Neural cell (in vitro differentiated cells): ENCODE measurements around the gene N4BP3. TPM values are rescaled to one million over a fixed set of nuclear protein-coding genes. Genes with fewer than 3 reads are reported as not detected.

Experiments
- H2AFZ ChIP-seq: fragments of 200-600, 300-800 bp; sonication (generic), shearing (Covaris generic); 2 replicates; pipeline ENCODE4 v1.6.0; 2014; ENCODE audit warnings: low read depth, mild to moderate bottlenecking, antibody characterized with exemption, low read length, moderate library complexity
- H3F3A ChIP-seq: fragments of 200-600 bp; shearing (Covaris generic); 2 replicates; pipeline ENCODE4 v1.6.1; 2016; ENCODE audit warnings: mild to moderate bottlenecking, moderate library complexity, mixed read lengths, antibody characterized with exemption, low read length; ENCODE audit not compliant: insufficient read depth, poor library complexity, severe bottlenecking
- H3K27ac ChIP-seq: fragments of 200-600, 300-800 bp; sonication (generic), shearing (Covaris generic); 2 replicates; pipeline ENCODE4 v1.5.1; 2014; ENCODE audit warnings: mild to moderate bottlenecking, low read length, moderate library complexity
- H3K27me3 ChIP-seq: fragments of 300-800, 200-600 bp; sonication (generic), shearing (Covaris generic); 2 replicates; pipeline ENCODE4 v1.6.0; 2014; ENCODE audit warnings: mild to moderate bottlenecking, low read depth, low read length, moderate library complexity; ENCODE audit not compliant: insufficient read depth
- H3K36me3 ChIP-seq: fragments of 300-800, 200-600 bp; sonication (generic), shearing (Covaris generic); 2 replicates; pipeline ENCODE4 v1.5.1; 2014; ENCODE audit warnings: mild to moderate bottlenecking, antibody characterized with exemption, low read length, moderate library complexity; ENCODE audit not compliant: insufficient read depth
- H3K4me2 ChIP-seq: fragments of 300-800, 200-600 bp; sonication (generic), shearing (Covaris generic); 2 replicates; pipeline ENCODE4 v1.6.0; 2014; ENCODE audit warnings: mild to moderate bottlenecking, low read length
- H3K4me3 ChIP-seq: fragments of 300-800, 200-600 bp; sonication (generic), shearing (Covaris generic); 2 replicates; pipeline ENCODE4 v1.5.1; 2014; ENCODE audit warnings: mild to moderate bottlenecking, low read length, moderate library complexity
- H3K79me2 ChIP-seq: fragments of 200-600 bp; shearing (Covaris generic); replicated peaks from 2 replicates; pipeline ENCODE4 v1.6.0; 2014; ENCODE audit warnings: mild to moderate bottlenecking, low read length, moderate library complexity; ENCODE audit not compliant: insufficient read depth
- H3K9ac ChIP-seq: fragments of 300-800, 200-600 bp; sonication (generic), shearing (Covaris generic); 2 replicates; pipeline ENCODE4 v1.6.1; 2016; ENCODE audit warnings: mild to moderate bottlenecking, low read length, mixed read lengths
- H3K9me2 ChIP-seq: fragments of 200-600 bp; shearing (Covaris generic); 2 replicates; pipeline ENCODE4 v1.6.1; 2016; ENCODE audit warnings: mild to moderate bottlenecking, low read length, mixed read lengths; ENCODE audit not compliant: insufficient read depth
- H3K9me3 ChIP-seq: fragments of 200-600, 300-800 bp; sonication (generic), shearing (Covaris generic); 2 replicates; pipeline ENCODE4 v1.6.1; 2016; ENCODE audit warnings: mild to moderate bottlenecking, mixed run types, low read length, moderate library complexity, mixed read lengths
- H4K20me1 ChIP-seq: fragments of 200-600 bp; shearing (Covaris generic); 2 replicates; pipeline ENCODE4 v1.6.1; 2016; ENCODE audit warnings: mild to moderate bottlenecking, mixed run types; ENCODE audit not compliant: insufficient read depth
- EP300 ChIP-seq: fragments of 450-650 bp; conservative IDR thresholded peaks from 2 replicates; pipeline ENCODE4 v1.6.1; 2014; ENCODE audit warnings: antibody characterized with exemption, mild to moderate bottlenecking, moderate library complexity; ENCODE audit not compliant: poor library complexity, severe bottlenecking
- EZH2 ChIP-seq: fragments of 200-600, 300-800 bp; shearing (Covaris generic), sonication (generic); IDR thresholded peaks from 2 replicates; pipeline ENCODE4 v1.6.1; 2014; ENCODE audit warnings: antibody characterized with exemption, low read length, borderline replicate concordance, mild to moderate bottlenecking; ENCODE audit not compliant: insufficient read depth, poor library complexity, severe bottlenecking
- MXI1 ChIP-seq: fragments of 450-650 bp; conservative IDR thresholded peaks from 2 replicates; pipeline ENCODE4 v1.6.1; 2014; ENCODE audit warnings: antibody characterized with exemption, mild to moderate bottlenecking; ENCODE audit not compliant: poor library complexity, severe bottlenecking
- POLR2AphosphoS5 ChIP-seq: IDR thresholded peaks from 2 replicates; pipeline ENCODE4 v1.6.1; 2012
- SMC3 ChIP-seq: fragments of 450-650 bp; conservative IDR thresholded peaks from 2 replicates; pipeline ENCODE4 v1.6.1; 2014; ENCODE audit warnings: antibody characterized with exemption, mild to moderate bottlenecking, moderate library complexity; ENCODE audit not compliant: poor library complexity
- TAF1 ChIP-seq: IDR thresholded peaks from 2 replicates; pipeline ENCODE4 v1.6.1; 2012; ENCODE audit warnings: low read depth
- polyA plus RNA-seq: library from polyadenylated mRNA; depleted of rRNA; stranded (reverse); fragments of >200 nt; gene quantifications from 2 replicates; pipeline ENCODE4 v1.2.3, GENCODE V29; 2014
- TF ChIP-seq, protein P1 (sequence below): fragments of 450-650 bp; IDR thresholded peaks from 2 replicates; pipeline ENCODE4 v1.5.1; 2014; ENCODE audit warnings: antibody characterized with exemption, mild to moderate bottlenecking, moderate library complexity; ENCODE audit not compliant: poor library complexity, severe bottlenecking
- TF ChIP-seq, protein P2 (sequence below): IDR thresholded peaks from 2 replicates; pipeline ENCODE4 v1.6.1; 2012; ENCODE audit warnings: borderline replicate concordance

N4BP3 gene
- polyA plus RNA-seq, 1 donor from 2014 or later: 4.6 TPM

- TF ChIP-seq, protein P1, sequence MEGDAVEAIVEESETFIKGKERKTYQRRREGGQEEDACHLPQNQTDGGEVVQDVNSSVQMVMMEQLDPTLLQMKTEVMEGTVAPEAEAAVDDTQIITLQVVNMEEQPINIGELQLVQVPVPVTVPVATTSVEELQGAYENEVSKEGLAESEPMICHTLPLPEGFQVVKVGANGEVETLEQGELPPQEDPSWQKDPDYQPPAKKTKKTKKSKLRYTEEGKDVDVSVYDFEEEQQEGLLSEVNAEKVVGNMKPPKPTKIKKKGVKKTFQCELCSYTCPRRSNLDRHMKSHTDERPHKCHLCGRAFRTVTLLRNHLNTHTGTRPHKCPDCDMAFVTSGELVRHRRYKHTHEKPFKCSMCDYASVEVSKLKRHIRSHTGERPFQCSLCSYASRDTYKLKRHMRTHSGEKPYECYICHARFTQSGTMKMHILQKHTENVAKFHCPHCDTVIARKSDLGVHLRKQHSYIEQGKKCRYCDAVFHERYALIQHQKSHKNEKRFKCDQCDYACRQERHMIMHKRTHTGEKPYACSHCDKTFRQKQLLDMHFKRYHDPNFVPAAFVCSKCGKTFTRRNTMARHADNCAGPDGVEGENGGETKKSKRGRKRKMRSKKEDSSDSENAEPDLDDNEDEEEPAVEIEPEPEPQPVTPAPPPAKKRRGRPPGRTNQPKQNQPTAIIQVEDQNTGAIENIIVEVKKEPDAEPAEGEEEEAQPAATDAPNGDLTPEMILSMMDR: no peak
- no peak for TF ChIP-seq TAF1
These were observed 8.3 kb downstream of the N4BP3 start (continued) for GRCh38 chr5:178121391-178122276.

GRCh38 chr5:178122346-178122745 lies 9.0 kb downstream of the N4BP3 start:
- Histone ChIP-seq H3K27ac (no peak overlapping the region), H3K9ac (no peak overlapping the region), H2AFZ (no peak overlapping the region), H3K36me3 (no peaks in the 10 kb centered on the region), H3K27me3 (no peaks in the 10 kb centered on the region), H4K20me1 (no peaks in the 10 kb centered on the region), H3K9me3 (no peaks in the 10 kb centered on the region), H3F3A (no peaks in the 10 kb centered on the region), H3K79me2 (no peaks in the 10 kb centered on the region), H3K4me3 (no peak overlapping the region), H3K9me2 (no peaks in the 10 kb centered on the region), H3K4me2 (no peak overlapping the region)
- TF ChIP-seq TAF1 (no peak), EP300 (no peak), SMC3 (no peak)
- TF ChIP-seq, protein P2, sequence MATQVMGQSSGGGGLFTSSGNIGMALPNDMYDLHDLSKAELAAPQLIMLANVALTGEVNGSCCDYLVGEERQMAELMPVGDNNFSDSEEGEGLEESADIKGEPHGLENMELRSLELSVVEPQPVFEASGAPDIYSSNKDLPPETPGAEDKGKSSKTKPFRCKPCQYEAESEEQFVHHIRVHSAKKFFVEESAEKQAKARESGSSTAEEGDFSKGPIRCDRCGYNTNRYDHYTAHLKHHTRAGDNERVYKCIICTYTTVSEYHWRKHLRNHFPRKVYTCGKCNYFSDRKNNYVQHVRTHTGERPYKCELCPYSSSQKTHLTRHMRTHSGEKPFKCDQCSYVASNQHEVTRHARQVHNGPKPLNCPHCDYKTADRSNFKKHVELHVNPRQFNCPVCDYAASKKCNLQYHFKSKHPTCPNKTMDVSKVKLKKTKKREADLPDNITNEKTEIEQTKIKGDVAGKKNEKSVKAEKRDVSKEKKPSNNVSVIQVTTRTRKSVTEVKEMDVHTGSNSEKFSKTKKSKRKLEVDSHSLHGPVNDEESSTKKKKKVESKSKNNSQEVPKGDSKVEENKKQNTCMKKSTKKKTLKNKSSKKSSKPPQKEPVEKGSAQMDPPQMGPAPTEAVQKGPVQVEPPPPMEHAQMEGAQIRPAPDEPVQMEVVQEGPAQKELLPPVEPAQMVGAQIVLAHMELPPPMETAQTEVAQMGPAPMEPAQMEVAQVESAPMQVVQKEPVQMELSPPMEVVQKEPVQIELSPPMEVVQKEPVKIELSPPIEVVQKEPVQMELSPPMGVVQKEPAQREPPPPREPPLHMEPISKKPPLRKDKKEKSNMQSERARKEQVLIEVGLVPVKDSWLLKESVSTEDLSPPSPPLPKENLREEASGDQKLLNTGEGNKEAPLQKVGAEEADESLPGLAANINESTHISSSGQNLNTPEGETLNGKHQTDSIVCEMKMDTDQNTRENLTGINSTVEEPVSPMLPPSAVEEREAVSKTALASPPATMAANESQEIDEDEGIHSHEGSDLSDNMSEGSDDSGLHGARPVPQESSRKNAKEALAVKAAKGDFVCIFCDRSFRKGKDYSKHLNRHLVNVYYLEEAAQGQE: no peak

DNA sequence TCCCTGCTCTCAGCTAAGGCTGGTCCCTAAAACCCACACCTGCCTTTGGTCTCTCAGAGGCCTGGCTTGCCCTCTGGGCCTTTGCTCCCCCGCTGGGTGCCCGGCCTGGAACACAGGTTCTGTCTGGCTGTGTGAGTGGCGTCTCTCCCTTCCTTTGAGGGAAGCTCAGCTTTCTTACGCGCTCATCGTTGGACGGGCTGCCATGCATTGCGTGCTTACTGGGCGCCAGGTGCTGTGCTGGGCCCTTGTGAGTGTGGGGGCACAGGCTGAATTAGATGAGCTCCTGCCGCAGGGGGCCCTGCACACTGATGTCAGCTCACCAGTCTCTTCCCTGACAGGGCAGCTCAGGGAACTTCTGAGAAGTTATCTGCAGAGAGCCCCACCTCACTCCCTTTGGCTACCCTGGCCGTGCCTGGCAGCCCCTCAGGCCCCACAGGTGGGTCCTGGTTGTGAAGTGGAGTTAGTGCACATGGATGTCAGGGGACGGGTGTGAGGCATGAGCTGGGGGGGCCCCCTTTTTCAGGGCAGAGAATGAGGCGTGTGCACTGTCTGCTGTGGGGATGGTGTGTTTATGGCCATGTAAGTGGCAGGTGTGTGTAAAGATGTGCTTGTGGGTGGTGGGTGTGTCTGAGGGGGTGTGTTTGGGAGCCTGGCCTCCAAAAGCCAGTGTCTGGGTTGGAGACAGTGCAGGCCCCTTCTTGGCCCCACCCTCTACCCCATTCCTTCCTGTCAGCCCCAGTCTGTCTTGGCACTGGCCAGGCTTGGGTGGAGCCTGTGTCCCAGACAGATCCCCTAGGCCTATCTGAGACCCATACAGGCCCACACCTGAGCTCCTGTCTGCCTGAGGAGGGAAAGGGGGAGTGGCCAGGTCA lies 10.0 kb downstream of the N4BP3 start:
- Histone ChIP-seq H3K27ac (no peak overlapping the region), H3K79me2 (no peaks in the 10 kb centered on the region), H3K9me2 (no peaks in the 10 kb centered on the region), H3K4me3 (no peak overlapping the region), H4K20me1 (no peaks in the 10 kb centered on the region), H3F3A (no peaks in the 10 kb centered on the region), H3K9ac (no peak overlapping the region), H3K4me2 (no peak overlapping the region), H3K27me3 (no peaks in the 10 kb centered on the region), H2AFZ (no peak overlapping the region), H3K36me3 (no peaks in the 10 kb centered on the region), H3K9me3 (no peaks in the 10 kb centered on the region)
- TF ChIP-seq EZH2: no peak
- no peak for TF ChIP-seq SMC3
- TF ChIP-seq MXI1: no peak
- TF ChIP-seq, protein P2: no peak
- TF ChIP-seq, protein P1: no peak
- TF ChIP-seq POLR2AphosphoS5: no peak
